LNCAP (cell line): ENCODE results near the gene DNMT3A.
A peak's percentile ranks its signal among the peaks of the same experiment; 100 is the strongest.

Experiments
- TF ChIP-seq, protein P1 (sequence below): fragments of 450-650 bp; IDR thresholded peaks from 2 replicates; pipeline ENCODE4 v1.5.1; 2017; ENCODE audit warnings: mild to moderate bottlenecking

The DNMT3A gene

DNA sequence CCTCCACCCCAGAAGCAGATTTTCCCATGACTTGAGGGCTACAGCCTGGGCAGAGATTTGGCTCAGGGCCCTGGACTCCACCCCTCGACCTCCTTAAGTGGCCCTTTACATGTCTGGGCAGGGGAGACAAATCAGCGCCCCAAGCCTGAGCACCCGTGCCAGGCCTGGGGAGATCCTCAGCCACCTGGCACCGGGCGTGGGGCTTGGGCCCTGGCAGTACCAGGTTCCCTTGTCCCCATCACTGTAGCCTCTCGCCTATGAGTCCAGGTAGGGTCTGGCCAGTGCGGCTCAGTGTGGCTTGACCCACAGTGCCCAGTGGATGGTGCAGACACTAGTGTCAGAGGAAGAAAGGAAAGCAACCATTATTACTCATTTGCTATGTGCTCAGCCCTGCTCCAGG is 22.0 kb upstream of the DNMT3A start:
- TF ChIP-seq, protein P1, sequence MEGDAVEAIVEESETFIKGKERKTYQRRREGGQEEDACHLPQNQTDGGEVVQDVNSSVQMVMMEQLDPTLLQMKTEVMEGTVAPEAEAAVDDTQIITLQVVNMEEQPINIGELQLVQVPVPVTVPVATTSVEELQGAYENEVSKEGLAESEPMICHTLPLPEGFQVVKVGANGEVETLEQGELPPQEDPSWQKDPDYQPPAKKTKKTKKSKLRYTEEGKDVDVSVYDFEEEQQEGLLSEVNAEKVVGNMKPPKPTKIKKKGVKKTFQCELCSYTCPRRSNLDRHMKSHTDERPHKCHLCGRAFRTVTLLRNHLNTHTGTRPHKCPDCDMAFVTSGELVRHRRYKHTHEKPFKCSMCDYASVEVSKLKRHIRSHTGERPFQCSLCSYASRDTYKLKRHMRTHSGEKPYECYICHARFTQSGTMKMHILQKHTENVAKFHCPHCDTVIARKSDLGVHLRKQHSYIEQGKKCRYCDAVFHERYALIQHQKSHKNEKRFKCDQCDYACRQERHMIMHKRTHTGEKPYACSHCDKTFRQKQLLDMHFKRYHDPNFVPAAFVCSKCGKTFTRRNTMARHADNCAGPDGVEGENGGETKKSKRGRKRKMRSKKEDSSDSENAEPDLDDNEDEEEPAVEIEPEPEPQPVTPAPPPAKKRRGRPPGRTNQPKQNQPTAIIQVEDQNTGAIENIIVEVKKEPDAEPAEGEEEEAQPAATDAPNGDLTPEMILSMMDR = no peak

DNA sequence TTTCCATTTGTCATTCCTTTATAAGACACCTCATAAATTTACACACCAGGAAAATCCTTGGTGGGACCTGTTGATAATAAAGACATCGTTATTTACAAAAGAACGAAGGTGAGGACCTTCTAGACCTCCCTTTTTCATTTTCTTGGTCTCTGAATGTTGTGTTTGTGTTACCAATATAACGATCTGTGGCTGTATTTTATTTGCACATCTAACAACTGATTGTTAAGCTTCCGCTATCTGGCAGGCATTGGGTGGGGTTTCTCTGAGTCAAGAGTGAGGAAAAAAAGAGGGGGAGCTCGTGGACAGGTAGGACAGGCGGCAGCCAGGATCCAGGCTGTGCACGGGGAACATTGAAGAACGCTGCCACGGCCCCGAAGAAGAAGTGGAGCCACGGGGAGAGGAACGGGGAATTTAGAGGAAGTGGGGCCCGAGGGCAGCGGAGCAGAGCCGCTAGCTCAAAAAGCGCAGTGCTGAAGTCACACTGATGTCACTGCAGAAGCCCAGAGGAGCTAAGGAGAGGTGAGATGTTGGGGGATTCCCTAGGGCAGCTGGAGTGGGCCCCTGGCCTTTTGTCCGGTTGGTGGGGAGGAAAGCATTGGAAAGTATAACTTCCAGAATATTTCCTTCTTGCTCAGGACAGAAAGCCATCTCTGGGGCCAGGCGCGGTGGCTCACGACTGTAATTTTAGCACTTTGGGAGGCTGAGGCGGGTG is 20.9 kb upstream of the DNMT3A start:
- TF ChIP-seq, protein P1 = no peak

DNA sequence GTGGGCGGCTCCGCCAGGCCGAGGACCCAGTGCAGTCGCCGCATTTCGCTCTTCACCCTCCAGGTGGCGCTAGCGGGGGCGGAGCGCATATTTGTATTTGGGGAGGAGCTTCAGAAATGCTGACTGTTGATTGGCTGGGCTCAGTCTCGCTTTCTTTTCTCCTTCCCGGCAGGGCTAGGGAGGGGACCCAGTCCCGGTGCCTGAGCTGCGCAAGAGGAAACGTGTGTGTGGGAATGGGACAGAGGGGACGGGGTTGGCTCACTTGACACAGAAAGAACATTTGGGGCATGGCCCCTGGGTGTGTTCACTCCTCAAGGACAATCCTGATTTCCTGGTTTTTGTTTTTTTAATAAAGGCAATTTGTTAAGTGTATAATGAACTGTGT is 20.3 kb upstream of the DNMT3A start:
- TF ChIP-seq, protein P1 = peak; percentile 89

DNA sequence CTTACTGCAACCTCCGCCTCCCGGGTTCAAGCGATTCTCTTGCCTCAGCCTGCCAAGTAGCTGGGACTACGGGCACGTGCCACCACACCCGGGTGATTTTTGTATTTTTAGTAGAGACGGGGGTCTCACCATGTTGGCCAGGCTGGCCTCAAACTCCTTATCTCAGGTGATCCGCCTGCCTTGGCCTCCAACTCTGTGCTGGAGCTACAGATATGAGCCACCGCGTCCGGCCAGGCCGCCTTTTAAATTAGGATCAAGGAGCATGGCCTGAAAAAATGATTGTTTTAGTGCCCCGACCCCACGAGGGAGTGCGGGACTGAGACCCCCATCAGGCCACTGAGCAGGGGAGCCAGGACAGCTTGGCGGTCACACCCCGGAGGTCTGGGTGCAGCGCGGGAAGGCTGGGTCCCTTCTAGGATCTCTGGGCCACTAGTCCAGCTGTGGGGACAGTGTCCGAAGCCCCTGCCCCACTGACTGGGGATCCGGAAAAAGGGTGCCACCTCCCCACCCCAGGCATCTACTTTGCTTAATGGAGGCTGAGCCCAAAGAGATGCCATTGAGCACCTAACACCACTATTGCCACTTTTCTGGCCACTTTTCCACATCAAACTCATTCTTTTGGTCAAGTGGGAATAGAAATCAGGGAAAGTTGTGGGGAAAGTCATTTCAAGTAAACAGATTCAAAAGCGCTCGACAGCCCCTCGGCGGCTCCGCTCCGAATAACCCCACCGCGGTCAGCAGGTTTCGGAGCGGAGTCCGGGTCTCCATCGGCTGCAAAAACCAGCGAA is 19.7 kb upstream of the DNMT3A start:
- TF ChIP-seq, protein P1 = no peak

DNA sequence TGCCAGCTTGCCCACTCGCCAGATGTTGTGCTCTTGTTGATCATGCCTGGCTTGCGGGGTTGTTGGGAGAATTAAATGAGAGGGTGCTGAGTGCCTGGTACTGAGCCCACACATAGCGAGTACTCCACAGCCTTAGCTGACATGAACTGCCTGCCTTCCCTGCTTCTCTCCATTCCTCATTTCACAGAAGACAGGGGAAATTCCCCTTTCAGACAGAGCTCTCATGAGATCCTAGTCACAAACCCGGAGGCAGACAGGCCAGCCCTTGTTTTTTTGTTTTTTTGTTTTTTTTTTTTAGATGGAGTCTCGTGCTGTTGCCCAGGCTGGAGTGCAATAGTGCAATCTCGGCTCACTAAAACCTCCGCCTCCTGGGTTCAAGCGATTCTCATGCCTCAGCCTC is 17.1 kb upstream of the DNMT3A start:
- TF ChIP-seq, protein P1 = no peak

DNA sequence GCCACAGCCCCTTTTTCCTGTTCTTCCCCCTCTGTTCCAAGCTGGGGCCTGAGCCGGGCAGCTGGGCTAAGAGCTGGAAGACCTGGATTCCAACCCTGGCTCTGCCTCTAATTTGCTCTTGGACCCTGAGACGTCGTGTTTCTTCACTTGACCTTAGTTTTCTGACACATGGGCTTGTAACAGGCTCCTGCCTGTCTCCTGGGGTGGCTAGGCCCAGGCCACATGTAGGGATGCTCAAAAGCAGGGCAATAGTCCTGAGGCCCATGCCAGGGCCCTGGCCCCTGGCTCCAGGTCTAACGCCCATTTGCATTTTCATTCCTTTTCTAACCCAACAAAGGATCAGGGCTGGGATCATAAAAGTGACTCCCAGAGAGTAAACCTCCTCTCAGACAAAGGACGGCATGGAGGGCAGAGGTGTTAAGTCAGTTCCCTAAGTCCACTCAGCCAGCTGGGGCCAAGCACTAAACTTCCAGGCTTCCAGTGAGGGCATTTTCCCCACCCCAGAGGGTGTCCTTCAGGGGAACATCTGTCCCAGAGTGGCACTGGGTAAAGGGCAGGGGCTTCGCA is 16.6 kb upstream of the DNMT3A start:
- TF ChIP-seq, protein P1 = no peak

DNA sequence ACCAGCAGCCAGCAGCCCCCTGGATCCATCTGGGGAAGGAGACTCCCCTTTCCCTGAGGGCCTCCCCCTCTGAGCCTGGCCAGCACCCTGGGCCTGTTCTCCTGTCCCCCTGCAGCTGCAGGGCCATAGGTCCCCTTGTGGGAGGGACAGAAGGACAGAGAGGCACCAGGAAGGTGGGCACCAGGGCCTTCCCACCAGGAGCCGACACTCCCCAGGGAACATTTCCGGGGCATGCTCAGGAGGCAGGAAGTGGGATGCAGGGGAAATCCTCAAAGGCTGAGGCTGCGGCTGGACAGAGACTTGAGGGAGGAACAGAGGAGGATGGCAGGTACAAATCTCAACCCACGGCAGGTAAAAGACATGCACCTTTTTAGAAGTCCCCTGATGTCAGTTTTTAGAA is 14.4 kb upstream of the DNMT3A start:
- TF ChIP-seq, protein P1 = no peak
